BJ (cell line): Measurements from ENCODE around the gene TMPRSS5. TPM values are rescaled to one million over a fixed set of nuclear protein-coding genes. Genes with fewer than 3 reads are reported as not detected.

Experiments used
- CTCF ChIA-PET: fragments of 350-600 bp; formaldehyde crosslinking; extraction: SDS; loops from one replicate; lab custom pipeline; 2021; ENCODE audit warnings: antibody characterized with exemption, inconsistent platforms; lab: Yijun Ruan, JAX
- POLR2A ChIA-PET: fragments of 300-600 bp; sonication (Branson Sonifier 250); formaldehyde crosslinking; extraction: SDS; loops from one replicate; lab custom pipeline; 2021; ENCODE audit warnings: antibody characterized with exemption; lab: Charles Lee
- DNase-seq: peaks from one replicate; pipeline ENCODE4 v3.0.0-alpha.2; 2011; ENCODE audit warnings: low read depth
- H3K27me3 ChIP-seq: 2 replicates; pipeline ENCODE4 v1.6.0; 2011; ENCODE audit warnings: low read length; ENCODE audit not compliant: control insufficient read depth, insufficient read depth
- H3K36me3 ChIP-seq: 2 replicates; pipeline ENCODE4 v1.5.1; 2011; ENCODE audit warnings: low read length; ENCODE audit not compliant: control insufficient read depth, insufficient read depth
- H3K4me3 ChIP-seq: 2 replicates; pipeline ENCODE4 v1.5.1; 2011; ENCODE audit warnings: low read depth, mild to moderate bottlenecking, control low read depth, low read length
- CTCF ChIP-seq: IDR thresholded peaks from 2 replicates; pipeline ENCODE4 v1.5.1; 2011; ENCODE audit warnings: low read depth, mild to moderate bottlenecking, control low read depth, inconsistent platforms, low read length, moderate library complexity; ENCODE audit not compliant: insufficient read depth
- polyA plus RNA-seq: library from polyadenylated mRNA; depleted of rRNA; stranded (reverse); fragments of >200 nt; gene quantifications from 2 replicates; pipeline ENCODE4 v1.2.3, GENCODE V29; 2011; rRNA removed
- small RNA-seq: library from RNA; depleted of rRNA; stranded (forward); fragments of <200 nt; gene quantifications from one replicate; pipeline ENCODE3, GENCODE V24; 2012; ENCODE audit warnings: low replicate concordance, low read depth; ENCODE audit not compliant: insufficient read length

Gene TMPRSS5
- polyA plus RNA-seq, 1 experiment, result 0.21 TPM

GRCh38 chr11:113643006-113643585, 63.0 kb downstream of the TMPRSS5 start:
- Histone ChIP-seq H3K27me3 (peaks cover 4% of the 10 kb centered on the region), H3K36me3 (no peaks in the 10 kb centered on the region), H3K4me3 (no peak overlapping the region)
- no peak for TF ChIP-seq CTCF
- ChIA-PET POLR2A (no interaction called here), CTCF (interaction anchor here (0.6 kb wide), 1 partner anchor 69 kb away, joined by 3 read pairs; no protein-coding TSS in a partner anchor)
- no peak for DNase-seq

- ChIA-PET POLR2A (no interaction called here), CTCF (no interaction called here)
- Histone ChIP-seq H3K27me3 (peaks cover 4% of the 10 kb centered on the region), H3K36me3 (no peaks in the 10 kb centered on the region), H3K4me3 (no peak overlapping the region)
- TF ChIP-seq CTCF, result no peak
- no peak for DNase-seq
Measured at GRCh38 chr11:113642090-113642489, 64.0 kb downstream of the TMPRSS5 start.

- no peaks in the 10 kb centered on the region for H3K27me3 ChIP-seq
- ChIA-PET POLR2A (no interaction called here), CTCF (interaction anchor here (0.8 to 0.9 kb wide), 2 partner anchors 11 to 36 kb away, joined by 3 to 5 read pairs; no protein-coding TSS in a partner anchor)
- no peak for DNase-seq
- no peak overlapping the region for H3K4me3 ChIP-seq
- H3K36me3 ChIP-seq, result no peaks in the 10 kb centered on the region
- no peak for TF ChIP-seq CTCF
Measured at GRCh38 chr11:113638376-113638775, 67.7 kb downstream of the TMPRSS5 start.

- TF ChIP-seq CTCF, result no peak
- DNase-seq, result no peak
- CTCF ChIA-PET, result interaction anchor here (0.8 to 0.9 kb wide), 2 partner anchors 12 to 37 kb away, joined by 3 to 5 read pairs; no protein-coding TSS in a partner anchor
Measured at GRCh38 chr11:113637636-113638035, 68.5 kb downstream of the TMPRSS5 start.

More at GRCh38 chr11:113637636-113638035, 68.5 kb downstream of the TMPRSS5 start:
- Histone ChIP-seq H3K4me3 (no peak overlapping the region), H3K36me3 (no peaks in the 10 kb centered on the region), H3K27me3 (no peaks in the 10 kb centered on the region)
- POLR2A ChIA-PET, result no interaction called here

Small RNA genes lying within 50 kb of the gene (small RNA-seq; reads per million reads assigned to genes)
- not detected for gene RPS29P19

Other genes starting within 250 kb of the TMPRSS5 start
- not detected in 2 replicates for gene DRD2, start 230.9 kb downstream of the TMPRSS5 start, polyA plus RNA-seq
- gene ZW10, start 67.4 kb upstream of the TMPRSS5 start, polyA plus RNA-seq, result 6.3 and 12.8 TPM in 2 replicates
- not detected in 2 replicates for gene CLDN25, start 73.5 kb upstream of the TMPRSS5 start, polyA plus RNA-seq
- 22.6 and 31.0 TPM in 2 replicates for gene USP28, start 169.3 kb upstream of the TMPRSS5 start, polyA plus RNA-seq
- gene HTR3B, start 198.5 kb upstream of the TMPRSS5 start, polyA plus RNA-seq, result not detected in 2 replicates